HG03558 (cell line): ENCODE data around the gene PDE6D.
A peak's percentile ranks its signal among the peaks of the same experiment; 100 is the strongest.

Experiments
- ATAC-seq: cut with Tn5 transposase; IDR thresholded peaks from one replicate; pipeline ENCODE4 v1.9.1; 2021; ENCODE audit warnings: moderate number of reproducible peaks; ENCODE audit not compliant: unreplicated experiment; ENCODE audit errors: extremely low read depth

Gene PDE6D

DNA sequence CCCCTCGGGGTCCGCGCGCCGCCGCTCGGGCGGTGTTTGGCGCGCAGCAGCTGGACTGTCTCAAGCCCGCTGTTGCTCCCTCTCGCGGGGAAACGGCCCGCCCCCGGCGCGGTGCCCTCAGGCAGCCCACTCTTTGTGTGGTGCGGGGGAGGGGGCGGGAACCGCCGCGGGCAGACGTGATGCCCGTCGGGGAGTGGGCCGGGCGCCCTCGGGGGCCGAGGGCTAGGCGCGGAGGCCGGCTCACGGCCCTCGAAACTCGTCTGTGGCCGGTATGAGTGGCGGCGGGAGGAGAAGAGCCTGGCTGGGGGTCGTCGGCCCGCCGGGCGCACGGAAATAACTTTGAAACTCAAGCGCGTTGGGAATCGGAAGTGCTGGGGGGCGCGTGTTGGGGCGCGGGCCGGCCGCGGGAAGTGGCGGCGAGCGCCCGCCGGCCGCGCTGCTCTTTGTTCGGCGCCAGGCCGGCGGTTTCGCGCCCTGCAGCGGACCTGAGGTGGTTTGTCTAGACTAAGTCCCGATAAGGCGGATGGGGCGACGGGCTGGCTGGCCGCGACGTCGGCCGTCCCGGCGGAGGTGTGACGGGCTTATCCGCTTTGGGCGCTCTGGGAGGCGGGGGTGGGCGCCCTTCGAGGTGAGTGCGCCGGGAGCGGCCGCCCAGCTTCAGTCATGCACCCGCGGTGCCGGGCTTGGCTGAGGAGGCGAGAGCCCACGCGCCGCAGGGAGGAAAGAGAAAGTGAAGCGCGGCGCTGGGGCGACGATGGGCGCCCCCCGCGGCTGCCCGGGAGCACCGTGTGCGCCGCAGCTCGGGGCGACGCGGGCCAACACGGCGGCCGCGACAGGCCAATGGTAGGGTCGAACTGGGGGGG lies 72.1 kb downstream of the PDE6D start:
- no peak for ATAC-seq

DNA sequence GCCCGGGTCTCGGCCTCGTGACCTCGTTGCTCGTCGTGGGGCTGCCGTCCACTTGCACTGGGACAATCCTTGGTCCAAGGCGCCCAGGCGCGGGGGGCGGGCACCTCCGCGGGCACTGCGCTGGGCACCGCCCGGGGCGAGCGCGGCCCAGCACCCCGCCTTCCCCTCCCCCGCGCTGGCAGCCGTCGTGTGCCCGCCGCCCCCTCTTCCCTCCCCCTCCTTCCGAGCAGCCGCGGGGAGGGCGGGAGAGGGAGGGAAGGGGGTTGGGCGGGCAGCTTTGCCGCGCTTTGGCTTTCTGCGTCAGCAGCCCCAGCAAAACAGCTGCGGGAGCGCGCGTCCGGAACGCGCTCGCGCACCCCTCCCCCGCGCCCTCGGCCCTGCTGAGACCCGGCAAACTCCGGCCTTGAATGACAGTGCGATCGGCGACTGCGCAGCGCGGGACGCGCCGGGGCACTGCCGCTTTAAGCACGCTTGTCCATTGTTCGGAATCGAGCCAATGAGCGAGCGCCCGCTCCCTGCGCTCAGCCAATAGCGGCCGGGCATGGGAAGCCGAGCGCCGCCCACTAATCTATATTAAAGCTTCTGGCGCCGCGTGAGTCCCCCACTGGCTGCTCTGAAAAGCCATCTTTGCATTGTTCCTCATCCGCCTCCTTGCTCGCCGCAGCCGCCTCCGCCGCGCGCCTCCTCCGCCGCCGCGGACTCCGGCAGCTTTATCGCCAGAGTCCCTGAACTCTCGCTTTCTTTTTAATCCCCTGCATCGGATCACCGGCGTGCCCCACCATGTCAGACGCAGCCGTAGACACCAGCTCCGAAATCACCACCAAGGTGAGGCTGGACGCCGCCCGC lies 72.9 kb downstream of the PDE6D start, which contains the start of gene PTMA:
PTMA (plus strand) TSS at position 599 of the 846 bp plus-strand sequence; CDS start at position 781, 182 bp downstream.
- ATAC-seq = peak; percentile 41

DNA sequence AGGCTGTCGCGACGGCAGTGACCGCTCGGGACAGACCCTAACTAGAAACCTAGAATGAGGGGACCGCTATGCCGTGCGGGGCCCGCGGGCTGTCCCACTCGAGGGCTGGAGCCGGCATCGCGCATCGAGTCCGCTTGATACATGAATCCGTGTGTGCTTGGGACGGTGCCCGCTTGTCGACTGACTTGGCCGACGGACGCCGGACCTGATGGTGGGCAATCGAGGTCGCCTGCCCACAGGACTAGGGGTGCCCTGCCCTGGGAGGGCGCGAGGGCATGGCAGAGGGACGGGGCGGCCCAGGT lies 73.5 kb downstream of the PDE6D start:
- ATAC-seq = no peak

GRCh38 chr2:231706731-231707624 lies 74.1 kb downstream of the PDE6D start:
- peak; percentile 28 for ATAC-seq

DNA sequence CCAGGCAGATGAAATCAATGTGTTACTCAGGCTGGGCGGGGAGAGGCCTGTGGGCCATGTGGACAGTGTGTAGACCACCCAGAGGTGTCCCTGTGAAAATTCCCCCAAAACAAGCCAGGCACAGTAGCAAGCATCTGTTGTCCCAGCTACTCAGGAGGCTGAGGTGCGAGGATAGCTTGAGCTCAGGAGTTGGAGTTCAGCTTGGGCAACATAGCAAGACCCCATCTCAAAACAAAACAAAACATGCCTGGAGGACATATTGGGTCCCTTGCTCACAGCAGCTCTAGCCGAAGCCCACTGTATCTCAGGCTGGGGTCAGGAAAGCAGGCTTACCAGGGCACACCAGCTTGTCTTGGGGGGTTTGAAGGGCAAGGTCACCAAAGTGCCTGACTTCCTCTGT lies 77.1 kb downstream of the PDE6D start:
- ATAC-seq = no peak

DNA sequence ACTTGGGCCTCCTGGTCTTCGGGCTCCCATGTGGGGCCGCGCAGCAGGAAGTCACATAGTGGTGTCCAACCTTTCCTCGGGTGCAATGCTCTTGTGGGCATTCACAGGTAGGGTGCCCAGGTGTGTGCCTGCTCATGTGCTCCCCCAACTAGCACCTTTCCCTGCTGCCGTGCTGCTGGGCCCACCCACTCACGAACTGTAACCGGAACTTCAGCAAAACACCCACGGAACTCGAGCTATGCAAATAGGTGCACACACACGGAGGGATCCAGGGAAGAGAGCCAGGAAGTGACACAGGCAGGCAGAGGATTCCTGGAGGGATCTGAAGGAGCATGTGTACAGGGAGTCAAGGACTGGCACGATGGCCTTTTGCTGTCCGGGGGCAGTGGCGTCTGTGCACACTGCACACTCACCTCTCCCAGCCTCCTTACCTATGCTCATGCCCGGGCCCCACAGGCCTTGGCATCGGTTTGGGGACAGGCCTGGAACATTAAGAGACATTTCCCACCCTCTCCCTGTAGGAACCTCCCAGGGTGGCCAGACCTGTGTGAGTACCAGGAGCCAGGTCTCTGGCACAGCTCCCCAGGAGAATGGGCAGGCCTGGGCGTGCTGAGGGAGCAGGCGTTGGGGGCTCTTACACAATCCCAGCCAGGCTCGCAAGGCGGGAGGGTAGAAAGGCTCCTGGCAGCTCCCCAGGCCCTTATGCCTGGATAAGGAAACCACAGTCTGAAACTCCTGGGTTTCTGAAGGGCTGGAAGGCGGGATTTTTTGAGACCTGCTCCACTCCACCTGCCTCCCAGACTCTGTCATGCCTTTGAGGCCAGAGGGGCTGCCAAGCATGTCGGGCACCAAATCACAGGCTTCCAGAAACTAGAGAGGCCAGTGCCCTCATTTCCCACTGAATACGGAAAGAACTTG lies 79.4 kb downstream of the PDE6D start:
- ATAC-seq = no peak

GRCh38 chr2:231699006-231699405 lies 82.1 kb downstream of the PDE6D start:
- ATAC-seq = no peak

- no peak for ATAC-seq
Measured at GRCh38 chr2:231696004-231696367, 85.1 kb downstream of the PDE6D start.

GRCh38 chr2:231693956-231694355 lies 87.1 kb downstream of the PDE6D start:
- ATAC-seq = no peak

GRCh38 chr2:231692847-231693246 lies 88.2 kb downstream of the PDE6D start:
- ATAC-seq = no peak

DNA sequence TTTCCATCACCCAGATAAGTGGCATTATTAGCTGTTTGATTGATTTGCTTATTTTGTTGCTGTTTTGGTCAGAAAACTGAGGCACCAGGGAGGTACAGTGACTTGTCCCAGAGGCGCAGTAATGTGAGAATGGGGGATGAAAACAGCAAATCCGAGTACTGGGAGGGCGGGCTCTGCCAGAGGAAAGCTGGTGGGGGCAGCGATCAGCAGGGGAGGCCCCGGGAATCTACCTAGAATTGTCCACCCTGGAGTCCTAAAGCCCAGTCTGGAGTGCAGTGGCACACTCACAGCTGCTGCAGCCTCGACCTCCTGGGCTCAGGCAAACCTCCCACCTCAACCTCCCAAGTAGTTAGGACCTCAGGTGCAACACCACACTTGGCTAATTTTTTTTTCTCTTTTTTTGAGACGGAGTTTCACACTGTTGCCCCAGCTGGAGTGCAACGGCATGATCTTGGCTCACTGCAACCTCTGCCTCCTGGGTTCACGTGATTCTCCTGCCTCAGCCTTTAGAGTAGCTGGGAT lies 89.8 kb downstream of the PDE6D start:
- ATAC-seq = no peak

- no peak for ATAC-seq
Measured at GRCh38 chr2:231689124-231689893, 91.8 kb downstream of the PDE6D start.

GRCh38 chr2:231688719-231689118 lies 92.4 kb downstream of the PDE6D start:
- no peak for ATAC-seq

GRCh38 chr2:231687961-231688360 lies 93.1 kb downstream of the PDE6D start:
- ATAC-seq = no peak

GRCh38 chr2:231687133-231687852 lies 93.8 kb downstream of the PDE6D start:
- ATAC-seq = no peak

DNA sequence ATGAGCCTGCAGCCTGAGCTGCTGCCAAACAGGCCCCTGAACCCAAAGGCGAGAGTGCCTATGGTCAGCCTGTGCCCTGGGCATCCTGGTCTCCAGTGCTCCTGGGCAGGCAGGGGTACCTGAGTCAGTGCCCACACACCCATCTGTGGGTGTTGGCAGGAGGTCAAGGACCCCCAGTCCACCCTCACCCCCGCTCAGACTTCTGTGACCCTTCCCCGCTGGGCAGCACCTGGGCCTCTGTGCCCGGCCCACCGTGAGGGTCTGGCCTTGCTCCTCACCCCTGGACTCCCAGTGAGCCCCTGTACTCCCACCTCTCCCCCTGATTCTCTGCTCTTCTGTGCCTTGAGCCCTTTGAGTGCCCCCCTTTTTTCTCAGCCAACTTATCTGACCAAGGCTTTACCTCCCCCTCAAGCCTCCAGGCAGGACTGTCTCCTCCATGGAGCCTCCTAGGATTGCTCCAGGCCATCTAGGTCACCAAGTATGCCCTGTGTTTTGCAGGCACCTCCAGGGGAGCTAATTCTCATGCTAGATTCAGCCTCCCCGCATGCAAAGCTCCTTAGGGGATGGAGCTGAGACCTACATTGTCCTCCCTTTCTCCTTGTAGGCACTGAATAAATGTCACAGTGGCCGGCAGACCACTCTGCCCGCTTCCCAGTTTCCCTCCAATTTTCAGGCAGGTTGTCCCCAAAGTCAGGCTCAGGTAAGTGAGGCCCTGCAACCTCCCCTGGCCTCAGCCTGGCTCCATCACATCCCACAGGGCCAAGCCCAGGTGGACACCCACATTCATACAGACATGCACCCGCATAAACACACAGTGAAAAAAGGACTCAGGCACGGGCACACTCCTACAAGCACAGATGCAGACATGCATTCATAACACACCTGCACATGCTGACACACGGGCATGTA lies 94.6 kb downstream of the PDE6D start:
- no peak for ATAC-seq
